ENCODE measurements around the gene DMWD.
A peak's percentile ranks its signal among the peaks of the same experiment; 100 is the strongest.

DMWD gene

DNA sequence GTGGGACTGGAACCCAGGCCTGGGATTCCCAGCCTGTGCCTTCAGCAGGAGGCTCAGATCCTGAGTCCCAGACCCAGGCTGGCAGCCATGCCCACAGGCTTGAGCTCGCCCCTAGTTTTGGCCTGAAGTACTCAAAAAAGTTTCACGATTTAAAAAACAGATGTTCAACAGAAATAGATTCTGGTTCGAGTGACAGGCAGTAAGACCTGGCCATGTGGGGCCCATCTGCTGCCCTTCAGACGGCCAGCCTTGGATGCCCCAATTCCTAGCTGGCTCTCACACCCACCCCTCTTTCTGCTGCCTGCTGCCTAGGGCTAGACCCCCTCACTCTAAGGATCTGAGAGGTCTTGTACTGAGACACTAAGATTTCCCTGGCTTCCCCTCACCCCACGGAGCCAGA lies 7.5 kb downstream of the DMWD start:
- no peak for DNase-seq

DNA sequence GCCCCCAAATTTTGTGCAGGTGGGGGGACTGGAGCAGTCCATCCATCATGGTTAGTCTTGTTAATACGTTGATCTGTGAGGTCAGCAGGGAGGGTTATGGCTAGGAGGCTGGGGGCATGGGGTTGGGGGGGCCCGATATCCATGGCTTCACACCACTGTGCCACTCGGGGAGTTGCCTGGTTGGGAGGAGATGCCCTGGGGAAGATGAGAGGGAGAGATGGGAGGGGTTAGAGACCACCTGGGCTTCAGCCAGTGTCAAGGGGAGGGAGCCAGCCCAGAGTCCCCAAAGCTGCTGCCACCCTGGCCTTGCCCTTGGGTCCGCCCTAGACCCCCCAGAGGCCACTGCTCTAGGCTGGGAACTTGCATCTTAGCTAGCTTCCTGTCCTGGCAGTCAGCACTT lies 8.5 kb downstream of the DMWD start:
- DNase-seq, result no peak

DNA sequence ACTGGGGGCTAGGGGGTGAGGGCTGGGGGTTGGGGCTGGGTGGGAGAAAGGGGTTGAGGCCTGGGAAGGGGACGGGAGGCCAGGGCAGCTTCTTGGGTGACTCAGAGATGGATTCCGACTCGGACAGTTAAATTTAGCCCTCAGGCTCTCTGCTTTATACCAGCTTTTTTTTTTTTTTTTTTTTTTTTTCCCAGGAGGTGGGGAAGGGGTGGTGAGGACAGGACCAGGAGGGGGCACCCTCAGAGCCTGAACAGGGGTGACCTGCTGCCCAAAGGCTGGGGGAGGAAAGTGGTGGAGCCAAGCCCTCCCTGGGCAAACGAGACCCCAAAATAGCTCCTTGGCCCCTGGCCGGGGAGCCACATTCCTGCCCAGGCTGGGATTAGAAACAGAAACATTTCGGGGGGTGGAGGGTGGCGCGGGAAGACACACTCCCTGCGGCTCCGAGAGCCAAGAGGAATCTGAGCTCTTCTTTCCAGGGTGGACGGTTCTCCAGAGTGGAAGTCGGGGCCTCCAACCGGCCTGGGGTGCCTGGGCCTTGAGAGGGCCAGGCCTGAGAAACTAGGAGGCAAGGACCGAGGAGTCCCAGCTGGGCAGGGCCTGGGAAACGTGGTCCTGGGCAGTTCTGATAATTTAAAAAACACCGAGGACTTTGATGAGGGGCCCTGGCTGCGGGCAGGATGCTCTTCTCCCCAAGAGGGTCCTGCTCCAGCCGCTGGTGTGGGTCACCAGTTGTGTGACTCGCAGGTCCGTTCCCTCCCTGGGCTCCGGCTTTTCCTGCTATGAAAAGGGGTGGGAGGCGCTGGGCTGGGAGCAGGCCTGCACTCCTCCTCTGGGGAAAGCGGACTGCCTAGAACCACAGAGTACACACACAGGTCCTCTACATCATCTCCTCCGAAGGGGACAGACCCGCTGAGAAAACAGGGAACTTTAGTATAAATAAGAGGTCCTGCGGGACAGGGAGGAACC lies 9.5 kb downstream of the DMWD start:
- no peak for DNase-seq

DNA sequence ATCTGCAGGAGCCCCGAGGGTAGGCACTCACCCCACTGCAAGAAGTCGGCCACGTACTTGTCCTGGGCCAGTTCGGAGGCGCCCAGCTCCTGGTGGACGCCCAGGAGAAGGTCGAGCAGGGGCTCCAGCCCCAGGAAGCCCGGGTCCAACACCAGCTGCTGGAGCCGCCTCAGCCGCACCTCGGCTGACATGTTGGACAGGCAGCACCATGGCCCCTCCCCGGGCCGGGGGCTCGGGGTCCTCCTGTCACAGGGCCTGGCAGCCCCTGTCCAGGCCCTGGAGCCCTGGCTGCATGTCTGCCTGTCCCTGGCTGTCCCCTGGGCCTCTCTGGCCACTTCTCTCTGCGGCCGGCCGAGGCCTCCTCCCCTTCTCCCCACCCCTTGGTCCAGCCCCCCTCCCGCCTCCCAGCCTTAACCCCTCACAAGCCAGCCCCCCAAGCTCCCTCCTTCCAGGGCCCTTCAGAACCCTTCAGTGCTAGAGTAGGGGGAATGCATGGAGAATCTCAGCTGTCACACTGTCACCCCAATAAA lies 10.4 kb downstream of the DMWD start, which contains the start of gene DMPK:
Gene DMPK, minus strand, starts transcription at position 329 of the 530 bp plus-strand sequence. Its CDS starts 138 bp downstream, at position 191.
- no peak for DNase-seq

DNA sequence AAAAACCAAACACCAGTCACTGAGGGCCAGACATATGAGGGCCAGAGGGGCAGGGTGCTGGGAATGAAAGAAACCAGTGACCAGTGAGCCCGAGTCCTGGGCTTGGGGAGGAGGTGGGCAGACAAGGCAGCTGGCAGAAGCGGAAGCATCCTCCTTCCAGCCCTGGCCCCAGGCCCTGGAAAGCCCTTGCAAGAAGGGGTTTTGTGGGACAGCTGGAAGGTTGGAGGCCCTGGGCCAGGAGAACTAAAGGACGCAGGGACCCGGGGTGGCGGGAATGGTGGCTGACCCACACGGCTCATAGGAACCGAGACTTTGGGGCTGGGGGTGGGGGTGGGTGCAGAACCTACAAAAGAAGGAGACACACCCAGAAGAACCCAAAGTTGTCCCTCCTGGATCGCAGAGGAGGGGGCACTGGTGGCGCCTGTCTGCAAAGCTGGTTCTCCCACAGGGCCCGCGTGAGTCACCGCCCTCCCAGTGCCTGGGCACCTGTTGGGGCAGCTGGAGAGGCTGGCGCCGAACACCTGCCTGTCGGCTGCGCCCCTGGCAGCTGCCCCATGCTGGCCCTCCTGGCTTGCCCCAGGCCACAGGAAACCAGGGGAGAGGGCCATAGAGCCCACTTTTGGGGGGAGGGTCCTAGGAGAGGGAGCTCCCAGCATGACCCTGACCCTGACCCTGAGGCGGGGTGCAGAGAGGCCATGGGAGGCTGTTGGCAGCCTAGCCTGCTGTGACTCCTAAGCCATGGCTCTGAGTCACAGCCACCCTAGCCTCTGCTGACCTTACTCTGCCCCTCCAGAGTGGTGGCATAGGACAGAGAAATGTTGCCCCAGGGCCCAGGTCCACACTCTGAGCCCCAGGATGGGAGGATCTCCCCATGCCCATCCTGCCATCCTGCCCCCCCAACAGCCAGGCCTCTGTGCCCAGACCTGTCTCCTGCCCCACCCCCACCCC lies 11.2 kb downstream of the DMWD start:
- no peak for DNase-seq

DNA sequence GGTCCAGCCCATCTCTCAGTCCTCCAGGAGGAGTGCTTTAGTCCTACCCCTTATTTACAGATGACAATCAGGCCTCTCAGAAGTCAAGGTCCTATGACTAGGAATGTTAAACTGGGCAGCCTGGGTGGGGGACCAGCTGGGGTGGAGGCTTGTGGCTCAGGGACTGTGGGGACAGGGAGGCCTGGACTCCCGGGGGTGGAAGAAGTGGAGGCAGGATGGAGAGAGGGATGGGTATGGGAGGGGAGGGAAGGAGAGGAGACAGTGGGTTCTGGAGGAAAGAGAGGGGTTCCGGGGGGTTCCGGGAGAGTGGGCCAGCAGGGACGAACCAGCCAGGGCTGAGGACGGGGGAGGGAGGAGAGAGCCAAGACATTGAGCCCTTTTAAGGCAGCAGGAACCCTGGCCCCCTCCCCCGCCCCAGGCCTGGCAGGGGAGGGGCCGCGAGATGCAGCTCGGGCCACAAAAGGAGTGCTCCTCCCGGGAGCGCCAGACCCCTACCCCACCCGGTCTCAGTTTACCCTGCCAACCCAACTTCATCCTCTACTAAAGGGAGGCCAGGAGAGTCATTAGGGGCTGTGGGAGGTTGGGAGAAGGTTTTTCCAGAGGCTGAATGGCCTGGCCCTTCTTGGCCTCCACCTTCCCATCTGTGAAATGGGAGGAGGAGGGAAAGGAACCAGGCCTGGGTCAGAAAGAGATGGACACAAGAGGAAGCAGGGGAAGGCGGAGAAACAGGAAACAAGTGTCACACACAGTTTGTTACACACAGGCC lies 12.0 kb downstream of the DMWD start:
- no peak for DNase-seq

DNA sequence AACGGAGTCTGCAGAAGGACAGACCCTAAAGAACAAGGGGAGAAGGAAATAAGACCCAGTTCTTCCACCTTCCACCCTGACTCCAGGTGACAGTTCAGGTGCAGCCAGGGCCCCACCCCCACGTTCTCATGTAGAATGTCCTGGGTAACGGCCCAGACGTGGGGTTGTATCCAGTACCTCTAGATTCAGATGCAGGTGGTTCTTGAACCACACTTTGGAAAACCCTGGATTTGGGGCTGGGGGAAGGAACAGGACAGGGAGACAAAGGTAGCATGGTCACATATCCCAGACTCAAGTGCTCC lies 12.5 kb downstream of the DMWD start:
- no peak for DNase-seq

DNA sequence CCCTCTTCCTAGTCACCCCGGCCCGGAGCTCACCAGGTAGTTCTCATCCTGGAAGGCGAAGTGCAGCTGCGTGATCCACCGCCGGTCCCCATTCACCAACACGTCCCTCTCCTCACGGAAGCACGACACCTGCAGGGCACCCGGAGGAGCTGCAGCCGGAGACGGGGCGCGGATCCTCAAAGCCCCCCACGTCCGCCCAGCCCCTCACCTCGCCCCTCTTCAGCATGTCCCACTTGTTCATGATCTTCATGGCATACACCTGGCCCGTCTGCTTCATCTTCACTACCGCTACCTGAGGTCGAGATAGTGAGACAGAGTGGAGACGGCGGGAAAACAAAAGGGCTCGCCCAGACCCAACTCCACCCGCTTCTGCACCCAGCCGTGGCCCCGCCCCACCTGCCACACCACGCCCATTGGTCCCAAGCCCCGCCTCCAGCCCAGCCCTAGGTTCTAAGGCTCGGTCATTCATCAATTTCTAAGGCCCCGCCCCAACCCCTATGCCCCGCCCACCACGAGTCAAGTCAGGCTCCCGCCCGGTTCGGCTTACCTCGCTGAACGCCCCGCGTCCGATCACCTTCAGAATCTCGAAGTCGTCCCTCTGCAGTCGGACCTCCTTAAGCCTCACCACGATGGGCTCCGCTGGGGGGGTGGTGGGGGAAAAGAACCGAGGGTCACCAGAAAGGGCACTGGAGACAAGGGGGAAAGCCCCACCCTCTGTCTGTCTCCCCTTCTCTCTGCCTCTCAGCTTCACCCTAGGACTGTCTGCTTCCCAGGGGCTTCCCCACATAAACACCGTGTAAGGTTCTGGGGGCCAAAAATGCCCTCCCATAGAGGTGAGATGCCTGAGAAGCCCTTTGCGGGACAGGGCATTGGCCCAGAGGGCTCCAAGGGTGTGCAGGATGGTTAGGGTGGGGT lies 13.2 kb downstream of the DMWD start:
- no peak for DNase-seq

DNA sequence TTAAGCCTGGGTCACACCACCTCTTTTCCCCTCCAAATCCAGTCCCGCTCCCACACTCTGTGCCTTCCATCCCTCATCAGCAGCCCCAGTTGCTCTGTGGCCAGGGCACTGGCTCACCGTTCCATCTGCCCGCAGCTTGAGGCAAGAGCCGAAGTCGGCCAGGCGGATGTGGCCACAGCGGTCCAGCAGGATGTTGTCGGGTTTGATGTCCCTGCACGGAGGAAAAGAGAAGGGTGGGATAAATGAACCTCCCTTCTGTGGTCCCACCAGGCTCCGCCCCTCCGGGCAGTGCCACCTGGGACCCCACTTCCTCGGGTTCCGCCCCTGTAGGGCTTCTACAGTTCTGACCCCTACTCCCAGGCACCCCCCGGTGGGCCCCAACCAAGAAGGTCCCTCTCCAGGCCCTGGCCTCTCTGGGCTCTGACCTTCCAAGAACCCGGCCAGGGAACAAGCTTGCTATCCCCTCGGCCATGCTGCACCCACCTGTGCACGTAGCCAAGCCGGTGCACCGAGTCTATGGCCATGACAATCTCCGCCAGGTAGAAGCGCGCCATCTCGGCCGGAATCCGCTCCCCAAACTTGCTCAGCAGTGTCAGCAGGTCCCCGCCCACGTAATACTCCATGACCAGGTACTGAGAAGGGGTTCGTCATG lies 14.5 kb downstream of the DMWD start:
- no peak for DNase-seq

DNA sequence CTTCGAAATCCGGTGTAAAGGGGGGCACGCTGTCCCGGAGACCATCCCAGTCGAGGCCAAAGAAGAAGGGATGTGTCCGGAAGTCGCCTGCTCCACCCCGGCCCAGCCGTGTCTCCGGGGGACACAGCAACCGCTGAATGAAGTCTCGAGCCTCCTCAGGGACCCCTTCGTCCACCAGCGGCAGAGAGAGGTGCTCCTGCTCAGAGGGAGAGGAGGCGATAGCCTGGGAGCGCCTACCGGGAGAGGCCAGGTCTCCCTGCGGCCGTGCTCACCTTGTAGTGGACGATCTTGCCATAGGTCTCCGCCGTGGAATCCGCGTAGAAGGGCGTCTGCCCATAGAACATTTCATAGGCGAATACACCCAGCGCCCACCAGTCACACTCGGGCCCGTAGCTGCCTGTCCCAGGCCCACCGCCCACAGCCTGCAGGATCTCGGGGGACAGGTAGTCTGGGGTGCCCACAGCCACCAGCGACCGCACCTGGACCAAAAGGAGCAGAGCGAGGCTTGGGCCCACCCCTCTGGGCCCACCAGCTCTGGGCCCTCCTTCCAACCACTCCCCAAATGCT lies 15.2 kb downstream of the DMWD start:
- DNase-seq, result no peak

DNA sequence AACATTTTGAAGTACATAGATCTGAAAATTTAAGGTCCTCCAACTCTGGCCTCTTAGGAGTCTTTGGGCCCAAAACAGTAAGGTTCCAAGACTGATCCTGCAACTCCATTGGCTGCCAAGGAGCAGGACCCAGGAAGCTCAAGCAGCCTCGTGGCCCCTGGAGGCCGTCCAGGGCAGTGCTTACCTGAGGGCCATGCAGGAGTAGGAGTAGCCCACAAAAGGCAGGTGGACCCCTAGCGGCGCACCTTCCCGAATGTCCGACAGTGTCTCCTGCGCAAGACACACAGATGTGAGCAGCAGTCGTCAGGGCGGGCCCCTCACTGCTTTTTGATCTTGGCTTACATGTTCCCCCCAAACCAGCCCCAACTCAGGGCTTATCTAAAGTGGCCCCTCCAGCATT lies 17.9 kb downstream of the DMWD start:
- DNase-seq, result no peak

DNA sequence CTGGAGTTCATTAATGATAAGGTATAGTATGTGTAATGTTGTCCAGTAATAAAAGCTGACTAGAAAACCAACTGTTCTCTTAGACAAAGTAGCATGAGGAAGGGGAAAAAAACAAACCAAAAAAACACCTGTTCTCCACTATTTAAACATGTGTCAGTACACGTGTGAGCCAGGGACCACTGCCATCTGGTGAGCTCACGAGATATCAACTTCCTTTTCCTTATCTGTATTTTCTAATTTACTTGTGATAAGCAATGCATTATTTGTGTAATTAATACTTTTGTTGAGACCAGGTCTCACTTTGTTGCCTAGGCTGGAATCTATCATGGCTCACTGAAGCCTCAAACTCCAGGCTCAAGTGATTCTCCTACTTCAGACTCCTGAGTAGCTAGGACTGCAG lies 19.3 kb downstream of the DMWD start:
- no peak for DNase-seq

DNA sequence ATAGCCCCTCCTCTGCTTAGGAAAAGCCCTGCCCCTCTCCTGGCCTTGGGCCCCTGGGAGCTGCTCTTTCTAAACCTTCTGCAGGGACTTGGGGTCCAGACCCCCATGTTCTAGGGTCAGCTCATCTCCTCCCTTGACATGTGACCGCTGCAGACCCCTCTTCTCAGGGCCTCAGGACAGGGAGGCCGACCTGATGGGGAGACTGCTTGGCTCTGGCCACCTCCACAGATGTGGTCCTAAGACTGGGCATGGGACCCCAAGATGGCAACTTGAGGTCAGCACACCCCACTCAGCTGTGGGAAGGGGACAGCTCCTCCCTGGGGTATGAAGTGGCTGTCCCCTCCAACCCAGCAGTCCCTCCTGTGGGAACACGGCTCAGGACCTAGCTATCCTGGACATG lies 19.7 kb downstream of the DMWD start:
- DNase-seq, result no peak

DNA sequence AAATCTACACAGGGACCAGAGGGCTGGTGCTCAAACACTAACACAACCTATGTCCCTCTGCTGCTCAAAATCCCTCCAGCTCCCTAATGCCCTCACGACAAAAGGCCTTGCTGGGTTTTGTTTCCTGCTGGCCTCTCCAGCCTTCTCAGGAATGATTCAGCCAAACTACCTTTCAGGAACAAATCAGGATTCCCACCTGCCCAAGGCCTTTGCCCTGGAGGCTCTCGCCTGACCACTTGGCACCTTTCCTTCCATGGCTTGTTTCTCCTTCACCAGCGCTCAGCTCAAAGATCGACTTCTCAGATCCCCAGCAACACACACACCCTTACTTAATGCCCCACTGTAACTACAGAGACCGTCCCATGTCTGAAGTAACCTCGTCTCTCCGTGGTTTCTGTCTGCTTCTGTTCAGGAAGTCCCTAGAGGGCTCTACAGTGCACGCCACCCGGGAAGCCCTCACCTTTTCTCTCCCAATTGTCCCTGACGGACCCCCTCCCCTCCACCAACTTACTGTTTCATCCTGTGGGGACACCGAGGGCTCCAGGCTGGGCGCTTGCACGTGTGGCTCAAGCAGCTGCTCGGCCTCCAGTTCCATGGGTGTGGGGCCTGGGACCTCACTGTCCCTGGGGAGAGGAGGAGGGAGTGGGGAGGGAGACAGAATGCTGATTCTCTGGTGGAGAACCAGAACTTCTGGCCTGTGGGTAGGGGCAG lies 20.4 kb downstream of the DMWD start:
- DNase-seq, result no peak

DNA sequence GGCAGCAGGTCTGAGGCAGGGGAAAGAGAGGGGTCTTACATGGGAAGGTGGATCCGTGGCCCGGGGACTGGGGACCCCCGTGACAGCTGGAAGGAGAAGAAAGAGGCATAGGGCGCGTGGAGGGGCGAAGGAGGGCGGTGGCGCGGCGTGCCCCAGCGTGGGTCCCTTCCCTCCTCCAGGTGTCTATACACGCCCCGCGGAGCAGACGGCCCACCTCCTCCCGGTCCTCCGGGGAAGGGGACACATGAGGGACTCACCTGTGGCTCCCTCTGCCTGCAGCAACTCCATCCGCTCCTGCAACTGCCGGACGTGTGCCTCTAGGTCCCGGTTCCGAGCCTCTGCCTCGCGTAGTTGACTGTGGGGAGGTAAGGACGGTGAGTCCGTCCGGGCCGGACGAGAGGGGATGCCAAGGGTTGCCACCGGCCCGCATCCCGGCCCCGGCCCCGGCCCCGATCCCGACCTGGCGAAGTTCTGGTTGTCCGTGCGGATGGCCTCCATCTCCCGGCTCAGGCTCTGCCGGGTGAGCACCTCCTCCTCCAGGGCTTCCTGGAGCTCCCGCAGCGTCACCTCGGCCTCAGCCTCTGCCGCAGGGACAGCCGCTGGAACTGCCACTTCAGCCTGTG lies 21.2 kb downstream of the DMWD start:
- no peak for DNase-seq

DNA sequence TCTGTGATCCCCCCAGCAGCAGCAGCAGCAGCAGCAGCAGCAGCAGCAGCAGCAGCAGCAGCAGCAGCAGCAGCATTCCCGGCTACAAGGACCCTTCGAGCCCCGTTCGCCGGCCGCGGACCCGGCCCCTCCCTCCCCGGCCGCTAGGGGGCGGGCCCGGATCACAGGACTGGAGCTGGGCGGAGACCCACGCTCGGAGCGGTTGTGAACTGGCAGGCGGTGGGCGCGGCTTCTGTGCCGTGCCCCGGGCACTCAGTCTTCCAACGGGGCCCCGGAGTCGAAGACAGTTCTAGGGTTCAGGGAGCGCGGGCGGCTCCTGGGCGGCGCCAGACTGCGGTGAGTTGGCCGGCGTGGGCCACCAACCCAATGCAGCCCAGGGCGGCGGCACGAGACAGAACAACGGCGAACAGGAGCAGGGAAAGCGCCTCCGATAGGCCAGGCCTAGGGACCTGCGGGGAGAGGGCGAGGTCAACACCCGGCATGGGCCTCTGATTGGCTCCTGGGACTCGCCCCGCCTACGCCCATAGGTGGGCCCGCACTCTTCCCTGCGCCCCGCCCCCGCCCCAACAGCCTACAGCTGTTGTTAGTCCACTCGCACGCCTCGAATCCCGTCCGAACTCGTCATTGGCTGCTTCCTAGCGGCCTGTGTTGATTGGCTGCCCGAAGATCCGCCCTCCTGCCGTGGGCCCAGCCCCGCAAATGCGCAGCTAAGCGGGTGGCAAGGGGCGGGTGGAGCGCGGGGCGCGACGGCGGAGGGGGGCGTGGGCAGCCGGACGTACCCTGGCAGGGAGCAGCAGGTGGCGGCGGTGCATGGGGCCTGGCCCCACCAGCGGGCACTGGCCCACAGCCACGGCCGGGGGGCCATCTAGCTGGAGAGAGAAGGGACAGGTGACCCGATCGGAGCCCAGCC lies 22.2 kb downstream of the DMWD start:
- peak; percentile 96 to 98 for DNase-seq

DNA sequence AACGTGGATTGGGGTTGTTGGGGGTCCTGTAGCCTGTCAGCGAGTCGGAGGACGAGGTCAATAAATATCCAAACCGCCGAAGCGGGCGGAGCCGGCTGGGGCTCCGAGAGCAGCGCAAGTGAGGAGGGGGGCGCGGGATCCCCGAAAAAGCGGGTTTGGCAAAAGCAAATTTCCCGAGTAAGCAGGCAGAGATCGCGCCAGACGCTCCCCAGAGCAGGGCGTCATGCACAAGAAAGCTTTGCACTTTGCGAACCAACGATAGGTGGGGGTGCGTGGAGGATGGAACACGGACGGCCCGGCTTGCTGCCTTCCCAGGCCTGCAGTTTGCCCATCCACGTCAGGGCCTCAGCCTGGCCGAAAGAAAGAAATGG lies 22.8 kb downstream of the DMWD start:
- DNase-seq, result peak in 1 of 2 experiments; percentile 74

DNA sequence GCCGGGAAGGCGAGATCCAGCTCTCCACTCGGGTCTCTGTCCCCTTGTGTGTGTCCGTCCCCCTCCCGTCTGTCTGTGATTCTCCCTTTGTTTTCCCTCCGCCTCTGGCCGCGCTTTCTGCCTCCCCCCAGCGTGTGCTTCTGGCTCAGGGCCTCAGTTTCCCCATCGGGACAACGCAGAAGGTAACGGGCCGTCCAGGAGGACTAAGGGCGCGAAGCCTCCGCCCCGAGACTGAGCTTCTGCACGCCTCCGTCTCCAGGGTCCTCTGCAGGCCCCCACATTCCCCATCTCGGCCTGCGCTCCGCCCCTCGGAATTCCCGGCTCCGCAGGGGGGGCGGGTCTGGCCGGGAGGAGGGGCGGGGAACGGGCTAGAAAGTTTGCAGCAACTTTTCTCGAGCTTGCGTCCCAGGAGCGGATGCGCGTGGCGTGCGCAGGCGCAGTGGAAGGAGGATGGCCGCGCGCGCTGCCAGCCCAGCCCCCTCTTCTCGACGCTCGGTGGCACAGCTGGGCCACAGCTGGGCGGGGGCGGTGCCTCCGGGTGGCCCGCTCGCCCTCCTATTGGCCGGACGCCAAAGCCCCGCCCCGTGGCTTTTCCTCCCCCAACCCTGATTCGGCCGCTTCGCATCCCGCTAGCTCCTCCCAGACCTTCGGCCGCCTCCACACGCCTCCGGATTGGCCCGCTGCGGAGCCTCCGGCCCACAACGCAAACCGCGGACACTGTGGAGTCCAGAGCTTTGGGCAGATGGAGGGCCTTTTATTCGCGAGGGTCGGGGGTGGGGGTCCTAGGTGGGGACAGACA lies 23.5 kb downstream of the DMWD start, which contains the start of gene SIX5:
Gene SIX5, minus strand, starts transcription at position 269 of the 799 bp plus-strand sequence. CDS start 408 bp downstream, outside the sequence.
- DNase-seq, result peak; percentile 95 to 98

Measured in NCI-H1930 (cell line).